Coronary artery (tissue), 2 donors: ENCODE data around the gene NPSR1.

Experiments
- DNase-seq: peaks from one replicate; pipeline ENCODE4 v3.0.0-alpha.2; 2017; ENCODE audit warnings: low spot score
- H3K27ac ChIP-seq, 2 donors: fragments of 200-600 bp; sonication (generic); one replicate each; pipeline ENCODE4 v1.5.1; 2016 to 2019
- H3K4me3 ChIP-seq: fragments of 200-600 bp; sonication (generic); 2 replicates; pipeline ENCODE4 v1.5.1; 2016; ENCODE audit warnings: mild to moderate bottlenecking, moderate library complexity
- TF ChIP-seq, protein P1 (sequence below): fragments of 200-600 bp; sonication (generic); IDR thresholded peaks from one replicate; pipeline ENCODE4 v1.5.1; 2019; ENCODE audit warnings: antibody characterized with exemption

NPSR1 gene

GRCh38 chr7:34761627-34762026, 103.6 kb downstream of the NPSR1 start:
- Histone ChIP-seq H3K27ac (no peak overlapping the region), H3K4me3 (no peak overlapping the region)
- no peak for DNase-seq
- TF ChIP-seq, protein P1, sequence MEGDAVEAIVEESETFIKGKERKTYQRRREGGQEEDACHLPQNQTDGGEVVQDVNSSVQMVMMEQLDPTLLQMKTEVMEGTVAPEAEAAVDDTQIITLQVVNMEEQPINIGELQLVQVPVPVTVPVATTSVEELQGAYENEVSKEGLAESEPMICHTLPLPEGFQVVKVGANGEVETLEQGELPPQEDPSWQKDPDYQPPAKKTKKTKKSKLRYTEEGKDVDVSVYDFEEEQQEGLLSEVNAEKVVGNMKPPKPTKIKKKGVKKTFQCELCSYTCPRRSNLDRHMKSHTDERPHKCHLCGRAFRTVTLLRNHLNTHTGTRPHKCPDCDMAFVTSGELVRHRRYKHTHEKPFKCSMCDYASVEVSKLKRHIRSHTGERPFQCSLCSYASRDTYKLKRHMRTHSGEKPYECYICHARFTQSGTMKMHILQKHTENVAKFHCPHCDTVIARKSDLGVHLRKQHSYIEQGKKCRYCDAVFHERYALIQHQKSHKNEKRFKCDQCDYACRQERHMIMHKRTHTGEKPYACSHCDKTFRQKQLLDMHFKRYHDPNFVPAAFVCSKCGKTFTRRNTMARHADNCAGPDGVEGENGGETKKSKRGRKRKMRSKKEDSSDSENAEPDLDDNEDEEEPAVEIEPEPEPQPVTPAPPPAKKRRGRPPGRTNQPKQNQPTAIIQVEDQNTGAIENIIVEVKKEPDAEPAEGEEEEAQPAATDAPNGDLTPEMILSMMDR: no peak

GRCh38 chr7:34762764-34763163, 104.7 kb downstream of the NPSR1 start:
- no peak for DNase-seq
- Histone ChIP-seq H3K27ac (no peak overlapping the region), H3K4me3 (no peak overlapping the region)
- TF ChIP-seq, protein P1: no peak

DNA sequence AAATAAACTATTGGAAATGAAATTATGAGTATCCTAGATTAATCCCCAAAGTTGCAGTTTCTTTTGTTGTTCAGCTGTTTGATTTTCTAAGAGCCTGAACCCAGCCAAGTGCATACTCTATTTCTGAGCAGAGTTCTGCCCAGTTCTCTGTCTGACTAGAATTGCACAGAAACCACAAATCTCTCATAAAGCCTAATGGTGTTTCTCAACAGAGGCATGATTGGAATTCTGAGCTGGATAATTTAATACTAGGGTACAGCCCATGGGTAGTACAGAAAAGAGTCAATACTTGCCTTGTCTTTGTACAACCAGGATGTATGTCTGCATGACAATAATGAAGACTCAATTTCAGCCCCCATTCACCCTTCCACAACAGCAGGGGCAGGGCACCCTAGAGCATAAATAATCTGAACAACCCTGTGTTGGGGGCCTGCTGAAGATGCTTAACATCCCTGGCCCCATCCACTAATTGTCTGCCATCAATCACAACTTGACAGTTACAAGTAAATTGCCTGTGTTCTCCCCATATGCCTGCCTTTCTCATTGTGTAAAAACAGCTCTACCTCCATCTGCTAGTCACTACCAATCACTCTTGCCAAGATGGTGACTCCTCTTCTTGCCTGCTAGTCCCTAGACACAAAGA, 114.4 kb downstream of the NPSR1 start:
- Histone ChIP-seq H3K27ac (no peak overlapping the region), H3K4me3 (no peak overlapping the region)
- no peak for DNase-seq
- TF ChIP-seq, protein P1: no peak

GRCh38 chr7:34776748-34777358, 118.8 kb downstream of the NPSR1 start:
- no peak overlapping the region for H3K4me3 ChIP-seq
- TF ChIP-seq, protein P1: no peak
- H3K27ac ChIP-seq: no peak overlapping the region
- no peak for DNase-seq

- Histone ChIP-seq H3K4me3 (no peak overlapping the region), H3K27ac (no peak overlapping the region)
- DNase-seq: no peak
- TF ChIP-seq, protein P1: no peak
These were observed 122.5 kb downstream of the NPSR1 start for GRCh38 chr7:34780546-34780945.

- Histone ChIP-seq H3K27ac (no peak overlapping the region), H3K4me3 (no peak overlapping the region)
- TF ChIP-seq, protein P1: no peak
- DNase-seq: no peak
These were observed 129.6 kb downstream of the NPSR1 start for GRCh38 chr7:34787586-34787985.

- Histone ChIP-seq H3K27ac (no peak overlapping the region), H3K4me3 (no peak overlapping the region)
- TF ChIP-seq, protein P1: no peak
- no peak for DNase-seq
These were observed 148.8 kb downstream of the NPSR1 start for GRCh38 chr7:34806831-34807230.
